Measurements from ENCODE around the gene RAB6C. TPM values are rescaled to one million over a fixed set of nuclear protein-coding genes. Genes with fewer than 3 reads are reported as not detected.
"Not testable (repeated sequence)": the region's sequence is repeated elsewhere in the genome, so short reads cannot be mapped to it uniquely, and the experiment has no call there.

The RAB6C gene
- total RNA-seq, 1 donor from 2014 or later = 0.13 TPM

GRCh38 chr2:129984426-129984825, 5.0 kb downstream of the RAB6C start:
- no peak for ATAC-seq
- no peak for DNase-seq (ENCODE audit: low spot score)
- intact Hi-C loops (cut with DNase I) = no loop called here

DNA sequence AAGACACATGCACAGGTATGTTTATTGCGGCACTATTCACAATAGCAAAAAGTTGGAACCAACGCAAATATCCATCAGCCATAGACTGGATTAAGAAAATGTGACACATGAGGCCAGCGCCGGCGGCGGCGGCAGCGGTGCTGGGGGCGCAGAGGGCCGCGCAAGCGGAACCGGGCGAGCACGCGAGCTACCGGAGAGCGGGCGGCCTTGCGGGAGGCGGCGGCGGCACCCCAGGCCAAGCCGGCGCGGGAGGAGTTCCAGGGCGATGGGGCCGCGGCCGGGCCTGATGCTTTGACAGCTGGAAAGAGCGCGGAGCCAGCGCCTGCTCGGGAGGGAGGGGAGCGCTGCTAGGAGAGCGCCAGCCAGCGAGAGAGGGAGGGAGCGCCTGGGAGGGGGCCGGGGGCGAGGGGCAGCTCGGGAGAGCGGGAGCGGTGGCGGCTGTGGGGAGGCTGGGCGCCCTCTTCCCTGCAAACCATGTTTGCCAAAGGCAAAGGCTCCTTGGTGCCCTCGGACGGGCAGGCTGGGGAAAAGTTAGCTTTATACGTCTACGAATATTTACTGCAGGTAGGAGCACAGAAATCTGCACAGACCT, 13.0 kb downstream of the RAB6C start:
- intact Hi-C loops (cut with DNase I); DNase-seq (ENCODE audit: low spot score); ATAC-seq: not testable (repeated sequence)

GRCh38 chr2:129993151-129993550, 13.7 kb downstream of the RAB6C start:
- intact Hi-C loops (cut with DNase I); ATAC-seq; DNase-seq (ENCODE audit: low spot score): not testable (repeated sequence)

DNA sequence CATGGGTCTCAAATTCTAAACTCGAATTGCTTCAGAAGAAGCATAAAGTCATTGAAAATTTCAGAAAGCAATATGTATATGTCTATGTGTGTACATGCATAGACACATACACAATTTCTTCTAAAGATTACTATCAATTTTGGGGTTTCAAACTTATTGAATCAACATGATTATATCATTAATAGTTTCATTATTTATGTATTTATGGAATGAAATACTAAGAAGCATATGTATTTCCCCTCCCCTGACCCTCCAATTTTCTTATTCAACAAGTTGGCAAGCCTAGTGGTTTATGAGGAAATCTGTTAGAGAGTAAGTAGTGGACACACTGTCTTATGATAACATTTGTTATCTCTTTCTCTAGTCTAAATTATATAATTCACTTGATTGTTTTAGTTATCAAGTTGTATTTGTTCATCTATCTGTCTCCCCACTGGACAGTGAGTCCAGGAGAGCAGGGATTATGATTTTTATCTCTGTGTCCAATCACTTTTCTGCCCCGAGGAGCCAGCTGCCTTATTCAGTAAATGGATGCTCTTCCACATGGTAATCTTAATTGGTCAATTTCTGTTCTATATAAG, 17.3 kb downstream of the RAB6C start:
- intact Hi-C loops (cut with DNase I); DNase-seq (ENCODE audit: low spot score); ATAC-seq: not testable (repeated sequence)

GRCh38 chr2:129998771-129999170, 19.3 kb downstream of the RAB6C start:
- intact Hi-C loops (cut with DNase I); DNase-seq (ENCODE audit: low spot score); ATAC-seq: not testable (repeated sequence)

GRCh38 chr2:130005862-130006261, 26.4 kb downstream of the RAB6C start:
- ATAC-seq; DNase-seq (ENCODE audit: low spot score); intact Hi-C loops (cut with DNase I): not testable (repeated sequence)

GRCh38 chr2:130016701-130017100, 37.2 kb downstream of the RAB6C start:
- DNase-seq (ENCODE audit: low spot score); ATAC-seq; intact Hi-C loops (cut with DNase I): not testable (repeated sequence)

GRCh38 chr2:130019402-130019801, 39.9 kb downstream of the RAB6C start:
- ATAC-seq (no peak), DNase-seq (ENCODE audit: low spot score) (no peak)
- intact Hi-C loops (cut with DNase I) = no loop called here

- intact Hi-C loops (cut with DNase I); ATAC-seq; DNase-seq (ENCODE audit: low spot score): not testable (repeated sequence)
Observed at GRCh38 chr2:130020069-130020468, 40.6 kb downstream of the RAB6C start.

DNA sequence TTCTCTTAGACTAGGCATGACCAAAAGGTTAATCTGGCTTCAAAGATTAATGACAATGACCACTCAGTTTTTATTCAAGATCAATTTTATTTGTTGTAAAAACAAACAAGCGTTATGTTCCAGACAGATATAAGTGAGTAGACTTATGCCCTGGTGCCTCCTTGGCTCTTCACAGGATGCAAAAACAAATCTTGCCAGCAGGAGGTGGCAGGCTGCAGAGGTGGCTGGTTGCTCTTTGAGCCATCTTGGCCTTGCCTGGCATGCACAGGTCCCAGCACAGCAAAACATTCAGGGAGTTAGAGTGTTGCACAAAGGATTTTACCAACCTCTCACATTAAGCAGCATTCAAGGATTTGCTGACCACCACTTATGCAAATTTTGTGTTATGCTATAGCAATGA, 46.5 kb downstream of the RAB6C start:
- ATAC-seq = not testable (repeated sequence)

More for the DNA sequence above, 46.5 kb downstream of the RAB6C start:
- DNase-seq (ENCODE audit: low spot score); intact Hi-C loops (cut with DNase I): not testable (repeated sequence)

Other genes with a start within 250 kb of the RAB6C start
- gene POTEF, start 149.6 kb downstream of the RAB6C start, total RNA-seq = 2.0 TPM
- 7.5 TPM for gene CCDC74B, start 165.4 kb downstream of the RAB6C start, total RNA-seq
- 40.4 TPM for gene SMPD4, start 201.9 kb downstream of the RAB6C start, total RNA-seq
- gene MZT2B, start 202.6 kb downstream of the RAB6C start, total RNA-seq = 168 TPM
- not detected for gene TUBA3E, start 218.8 kb downstream of the RAB6C start, total RNA-seq